Effector memory CD4-positive, alpha-beta T cell (primary cell): ENCODE results near the gene ATP5ME.
A peak's percentile ranks its signal among the peaks of the same experiment; 100 is the strongest.
"Not testable (repeated sequence)": the region's sequence is repeated elsewhere in the genome, so short reads cannot be mapped to it uniquely, and the experiment has no call there.

Experiments used
- DNase-seq, 3 donors: peaks; one replicate each; pipeline ENCODE4 v3.0.0-alpha.2; 2020
- H3K27ac ChIP-seq: 2 replicates; pipeline ENCODE4 v1.7.0; 2013; ENCODE audit warnings: mild to moderate bottlenecking, low read length, moderate library complexity; ENCODE audit not compliant: insufficient read depth, poor library complexity, severe bottlenecking
- H3K27me3 ChIP-seq: replicated peaks from 2 replicates; pipeline ENCODE4 v1.7.0; 2013; ENCODE audit warnings: mild to moderate bottlenecking, low read length; ENCODE audit not compliant: insufficient read depth, control insufficient read depth, poor library complexity, severe bottlenecking
- H3K36me3 ChIP-seq: 2 replicates; pipeline ENCODE4 v1.7.0; 2013; ENCODE audit warnings: mild to moderate bottlenecking, low read length, moderate library complexity; ENCODE audit not compliant: control insufficient read depth, insufficient read depth
- H3K4me1 ChIP-seq: 2 replicates; pipeline ENCODE4 v1.7.0; 2013; ENCODE audit warnings: low read length, mild to moderate bottlenecking; ENCODE audit not compliant: control insufficient read depth, insufficient read depth, poor library complexity, severe bottlenecking
- H3K4me3 ChIP-seq: 2 replicates; pipeline ENCODE4 v1.7.0; 2013; ENCODE audit warnings: low read length, low read depth, mild to moderate bottlenecking; ENCODE audit not compliant: insufficient read depth, poor library complexity, severe bottlenecking
- H3K9me3 ChIP-seq: 2 replicates; pipeline ENCODE4 v1.7.0; 2013; ENCODE audit warnings: mild to moderate bottlenecking, low read length, moderate library complexity; ENCODE audit not compliant: control insufficient read depth

The ATP5ME gene

DNA sequence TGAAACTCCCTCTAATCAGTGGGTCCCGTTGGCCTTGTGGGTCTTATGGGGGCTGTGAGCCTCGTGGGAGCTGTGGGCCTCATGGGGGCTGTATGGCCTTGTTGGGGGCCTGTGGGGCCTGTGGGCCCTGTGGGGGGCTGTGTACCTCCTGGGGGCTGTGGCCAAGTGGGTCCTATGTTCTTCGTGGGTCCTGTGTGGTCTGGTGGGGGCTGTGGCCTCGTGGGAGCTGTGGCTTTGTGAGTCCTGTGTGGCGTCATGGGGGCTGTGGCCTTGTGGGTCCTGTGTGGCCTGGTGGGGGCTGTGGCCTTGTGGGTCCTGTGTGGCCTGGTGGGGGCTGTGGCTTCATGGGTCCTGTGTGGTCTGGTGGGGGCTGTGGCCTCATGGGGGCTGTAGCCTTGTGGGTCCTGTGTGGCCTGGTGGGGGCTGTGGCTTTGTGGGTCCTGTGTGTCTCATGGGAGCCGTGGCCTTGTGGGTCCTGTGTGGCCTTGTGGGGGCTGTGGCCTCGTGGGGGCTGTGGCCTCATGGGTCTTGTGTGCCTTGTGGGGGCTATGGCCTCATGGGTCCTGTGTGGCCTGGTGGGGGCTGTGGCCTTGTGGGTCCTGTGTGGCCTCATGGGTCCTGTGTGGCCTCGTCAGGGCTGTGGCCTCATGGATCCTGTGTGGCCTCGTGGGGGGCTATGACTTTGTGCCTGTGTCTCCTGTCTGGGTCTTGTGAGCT lies 39.0 kb upstream of the ATP5ME start:
- H3K27ac ChIP-seq, result no peak overlapping the region
- H3K9me3 ChIP-seq, result no peaks in the 10 kb centered on the region
- no peaks in the 10 kb centered on the region for H3K4me1 ChIP-seq
- H3K27me3 ChIP-seq, result no peaks in the 10 kb centered on the region
- no peaks in the 10 kb centered on the region for H3K36me3 ChIP-seq
- H3K4me3 ChIP-seq, result no peak overlapping the region
- DNase-seq, result no peak

- Histone ChIP-seq H3K27me3 (no peaks in the 10 kb centered on the region), H3K9me3 (no peaks in the 10 kb centered on the region), H3K4me1 (peaks cover 2% of the 10 kb centered on the region), H3K27ac (no peak overlapping the region), H3K4me3 (no peak overlapping the region), H3K36me3 (no peaks in the 10 kb centered on the region)
- no peak for DNase-seq
These were observed 38.0 kb upstream of the ATP5ME start for GRCh38 chr4:712093-712492.

DNA sequence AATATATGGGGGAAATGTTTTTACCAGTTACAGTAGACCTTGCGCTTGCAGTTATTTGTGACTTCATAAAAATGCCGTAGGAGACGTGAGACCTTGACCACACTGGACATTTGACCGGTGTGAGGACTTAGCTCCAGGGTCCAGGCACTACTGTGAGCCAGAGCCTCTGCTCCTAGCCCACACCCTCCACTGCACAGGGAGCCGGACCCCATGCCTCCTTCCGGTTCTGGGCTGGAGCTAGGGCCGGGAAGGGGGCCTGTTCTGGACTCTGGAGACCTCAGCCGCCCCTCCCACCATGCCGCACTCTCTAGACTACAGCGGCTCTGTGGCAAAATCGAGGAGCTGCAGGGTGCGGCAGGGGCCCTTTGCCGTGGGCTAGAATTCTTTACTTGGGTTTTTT lies 36.8 kb upstream of the ATP5ME start:
- H3K4me3 ChIP-seq, result no peak overlapping the region
- no peaks in the 10 kb centered on the region for H3K9me3 ChIP-seq
- H3K27me3 ChIP-seq, result no peaks in the 10 kb centered on the region
- H3K27ac ChIP-seq, result no peak overlapping the region
- peaks cover 9% of the 10 kb centered on the region for H3K4me1 ChIP-seq
- DNase-seq, result no peak
- H3K36me3 ChIP-seq, result no peaks in the 10 kb centered on the region

- Histone ChIP-seq H3K36me3 (no peaks in the 10 kb centered on the region), H3K27ac (no peak overlapping the region), H3K4me3 (no peak overlapping the region), H3K27me3 (no peaks in the 10 kb centered on the region), H3K9me3 (no peaks in the 10 kb centered on the region), H3K4me1 (peaks cover 12% of the 10 kb centered on the region)
- no peak for DNase-seq
These were observed 36.0 kb upstream of the ATP5ME start for GRCh38 chr4:710116-710515.

DNA sequence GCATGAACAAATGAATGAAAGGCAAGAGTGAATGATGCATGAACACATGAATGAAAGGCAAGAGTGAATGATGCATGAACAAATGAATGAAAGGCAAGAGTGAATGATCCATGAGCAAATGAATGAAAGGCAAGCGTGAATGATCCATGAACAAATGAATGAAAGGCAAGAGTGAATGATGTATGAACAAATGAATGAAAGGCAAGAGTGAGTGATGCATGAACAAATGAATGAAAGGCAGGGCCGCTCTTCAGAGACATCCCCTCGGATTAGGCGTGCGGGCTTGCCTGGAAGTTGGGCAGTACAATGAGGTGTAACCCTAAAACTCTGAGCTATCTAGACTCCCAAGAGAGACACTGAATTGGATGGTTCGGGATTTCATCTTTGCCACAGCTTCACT lies 35.3 kb upstream of the ATP5ME start:
- H3K4me3 ChIP-seq, result no peak overlapping the region
- H3K4me1 ChIP-seq, result peaks cover 15% of the 10 kb centered on the region
- H3K27me3 ChIP-seq, result no peaks in the 10 kb centered on the region
- DNase-seq, result no peak
- no peaks in the 10 kb centered on the region for H3K9me3 ChIP-seq
- H3K36me3 ChIP-seq, result no peaks in the 10 kb centered on the region
- no peak overlapping the region for H3K27ac ChIP-seq

DNA sequence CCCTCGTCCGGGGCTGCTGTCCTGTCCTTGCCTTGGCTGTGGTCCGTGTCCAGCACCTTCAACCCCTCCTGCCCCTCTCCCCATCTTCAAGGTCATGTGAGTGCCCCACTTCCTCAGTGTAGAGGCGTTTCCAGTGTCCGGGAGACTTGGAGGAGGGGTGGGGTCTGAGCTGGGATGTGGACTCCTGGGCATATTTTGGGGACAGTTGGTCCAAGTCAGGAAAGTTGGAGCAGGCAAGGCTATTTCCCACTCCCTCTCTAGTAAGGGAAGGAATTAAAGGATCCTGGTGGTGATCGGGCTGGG lies 34.5 kb upstream of the ATP5ME start:
- peaks cover 15% of the 10 kb centered on the region for H3K4me1 ChIP-seq
- H3K27ac ChIP-seq, result no peak overlapping the region
- no peak for DNase-seq
- no peaks in the 10 kb centered on the region for H3K27me3 ChIP-seq
- no peaks in the 10 kb centered on the region for H3K9me3 ChIP-seq
- no peaks in the 10 kb centered on the region for H3K36me3 ChIP-seq
- no peak overlapping the region for H3K4me3 ChIP-seq

GRCh38 chr4:707929-708630 lies 34.0 kb upstream of the ATP5ME start:
- peaks cover 15% of the 10 kb centered on the region for H3K4me1 ChIP-seq
- H3K27ac ChIP-seq, result no peak overlapping the region
- no peaks in the 10 kb centered on the region for H3K36me3 ChIP-seq
- H3K9me3 ChIP-seq, result no peaks in the 10 kb centered on the region
- H3K27me3 ChIP-seq, result no peaks in the 10 kb centered on the region
- no peak overlapping the region for H3K4me3 ChIP-seq
- DNase-seq, result no peak

- no peak overlapping the region for H3K4me3 ChIP-seq
- peak overlapping the region; percentile 18 for H3K27ac ChIP-seq
- no peaks in the 10 kb centered on the region for H3K9me3 ChIP-seq
- no peaks in the 10 kb centered on the region for H3K36me3 ChIP-seq
- H3K4me1 ChIP-seq, result peaks cover 15% of the 10 kb centered on the region
- H3K27me3 ChIP-seq, result no peaks in the 10 kb centered on the region
- no peak for DNase-seq
These were observed 32.9 kb upstream of the ATP5ME start for GRCh38 chr4:706834-707598.

GRCh38 chr4:706083-706633 lies 32.1 kb upstream of the ATP5ME start:
- Histone ChIP-seq H3K4me3 (peak overlapping the region; percentile 82), H3K27ac (peak overlapping the region; percentile 88), H3K4me1 (peaks cover 15% of the 10 kb centered on the region)
- H3K27me3 ChIP-seq, DNase-seq, H3K9me3 ChIP-seq, H3K36me3 ChIP-seq: not testable (repeated sequence)
